Stimulated activated CD4-positive, alpha-beta T cell treated with anti-CD3 and anti-CD28 coated beads, Interleukin-4, amount 100 ng/mL, for 24 hours (primary cell): ENCODE results near the gene MYOCD.

ENCODE experiments used
- DNase-seq: peaks from one replicate; pipeline ENCODE4 v3.0.0-alpha.2; 2020

The MYOCD gene

GRCh38 chr17:12773153-12773552 lies 107.5 kb downstream of the MYOCD start:
- no peak for DNase-seq

DNA sequence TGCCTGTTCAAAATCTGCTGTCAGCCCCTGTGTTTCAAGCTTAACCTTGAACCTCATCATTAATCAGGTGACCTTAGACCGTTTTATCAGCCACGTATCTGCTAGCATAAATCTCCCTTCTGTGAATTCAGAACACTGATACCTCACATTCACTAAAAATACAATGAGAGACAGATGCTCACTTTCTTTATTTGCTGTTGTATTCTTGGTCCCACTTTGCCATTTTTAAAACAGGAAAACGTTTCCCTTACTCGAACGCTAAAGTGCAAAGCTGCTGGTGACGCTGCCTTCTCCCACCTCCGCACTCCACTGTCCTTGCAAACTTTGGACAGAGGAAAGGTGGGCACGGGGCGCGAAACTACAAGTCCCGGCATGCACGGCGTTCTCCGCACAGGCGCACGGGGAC lies 123.4 kb downstream of the MYOCD start:
- no peak for DNase-seq

DNA sequence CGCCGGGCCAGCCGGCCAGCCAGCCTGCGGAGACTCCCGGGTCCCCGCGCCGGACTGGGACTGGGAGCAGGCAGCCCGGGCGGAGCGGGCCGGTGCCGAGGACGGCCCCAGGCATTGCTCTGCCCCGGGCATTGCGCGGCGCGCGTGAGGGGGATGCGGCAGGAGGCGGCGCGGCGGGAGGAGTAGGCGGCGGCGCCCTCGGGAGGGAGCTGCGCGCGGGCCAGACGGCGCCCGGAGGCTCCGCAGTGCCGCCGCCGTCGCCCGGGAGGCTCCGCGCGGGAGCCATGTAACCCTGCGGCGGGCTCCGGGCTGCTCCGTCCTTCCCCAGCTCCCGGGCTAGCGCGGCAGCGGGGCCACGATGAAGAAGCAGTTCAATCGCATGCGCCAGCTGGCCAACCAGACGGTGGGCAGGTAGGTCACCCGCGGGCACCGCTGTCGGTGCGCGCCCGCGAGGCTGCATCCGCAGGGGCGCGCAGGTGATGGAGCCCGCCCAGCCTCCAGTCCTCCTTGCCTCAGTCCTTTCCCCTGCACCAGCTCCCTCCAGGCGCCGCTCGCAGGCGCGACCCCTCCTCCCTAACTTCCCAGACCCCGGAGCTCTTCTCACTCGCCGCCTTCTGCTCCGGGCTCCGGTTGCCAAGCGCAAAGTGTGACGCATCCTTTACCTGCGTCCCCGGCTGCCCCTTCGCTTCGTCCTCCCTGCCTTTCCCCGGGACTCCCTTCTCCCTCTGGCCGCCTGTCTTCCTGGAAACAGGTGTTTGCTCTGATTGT lies 124.0 kb downstream of the MYOCD start, which contains the start of gene ARHGAP44:
Gene ARHGAP44 (plus strand): TSS at position 18 of the 768 bp plus-strand sequence. CDS start 341 bp downstream, at position 359.
- DNase-seq = no peak

GRCh38 chr17:12790249-12791106 lies 124.8 kb downstream of the MYOCD start:
- DNase-seq = no peak

DNA sequence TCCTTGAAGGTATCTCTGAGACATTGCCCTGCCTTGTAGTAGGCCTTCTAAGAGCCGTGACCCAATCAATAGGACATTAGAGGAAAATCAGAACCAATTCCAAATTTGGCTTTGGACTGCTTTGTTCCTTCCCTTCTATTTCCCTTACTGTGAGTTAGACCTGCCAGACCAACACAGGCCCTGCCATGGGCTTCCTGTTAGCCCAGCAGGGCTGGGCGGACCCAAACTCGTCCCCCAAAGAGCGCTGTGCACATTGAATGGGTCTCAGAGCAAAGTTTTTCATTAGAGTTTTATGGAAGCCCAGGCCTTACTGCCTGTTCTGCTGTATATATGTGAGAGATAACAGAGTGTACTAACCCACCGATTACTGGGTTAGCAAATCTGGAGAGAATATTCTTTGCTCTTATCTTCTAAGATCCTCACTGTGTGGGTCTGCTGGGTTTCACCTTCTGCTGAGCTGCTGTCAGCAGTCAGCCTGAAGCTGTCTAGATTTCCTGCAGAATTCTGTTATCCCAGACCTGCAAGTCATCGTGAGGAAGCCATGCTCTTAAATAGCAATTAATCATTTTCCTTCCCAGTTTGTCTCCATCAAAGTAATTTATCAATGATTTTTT lies 129.3 kb downstream of the MYOCD start:
- DNase-seq = no peak

- DNase-seq = no peak
These were observed 135.2 kb downstream of the MYOCD start for GRCh38 chr17:12800855-12801365.

DNA sequence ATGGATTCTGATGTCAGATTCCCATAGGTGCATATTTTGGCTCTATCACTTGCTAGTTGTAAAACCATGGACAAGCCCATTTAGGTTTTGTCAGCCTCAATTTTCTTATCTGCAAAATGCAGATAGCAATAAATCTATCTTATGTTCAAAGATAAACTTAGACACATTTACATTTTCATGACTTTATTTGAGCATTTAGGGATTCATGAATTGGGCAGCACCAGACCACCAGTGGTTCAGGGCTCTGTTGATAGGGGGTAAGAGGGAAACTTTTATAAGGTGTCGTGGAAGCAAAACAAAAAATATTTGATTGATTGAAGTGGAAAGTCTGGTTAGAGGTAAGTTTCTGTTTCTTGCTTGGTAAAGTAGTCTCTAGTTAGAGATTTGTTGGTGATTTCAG lies 140.9 kb downstream of the MYOCD start:
- no peak for DNase-seq

GRCh38 chr17:12808723-12809122 lies 143.0 kb downstream of the MYOCD start:
- no peak for DNase-seq

DNA sequence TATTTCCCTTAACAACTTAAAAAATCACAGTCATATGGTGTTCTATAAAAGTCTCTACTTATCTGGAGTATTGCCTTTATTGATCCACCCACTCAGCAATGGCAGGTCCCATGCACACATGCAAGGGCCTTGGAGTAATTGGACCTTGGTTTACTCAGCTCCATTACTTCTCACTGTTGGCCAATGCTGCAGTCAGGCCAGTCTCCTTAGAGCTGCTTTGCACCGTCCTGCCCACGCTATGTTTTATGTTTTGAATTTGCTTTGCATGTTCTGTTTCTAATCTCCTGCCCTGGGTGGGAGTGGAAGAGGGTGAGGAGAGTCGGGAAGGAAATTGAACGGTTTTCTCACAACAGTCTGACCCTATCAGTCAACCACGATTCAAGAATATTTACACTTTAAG lies 147.2 kb downstream of the MYOCD start:
- no peak for DNase-seq

DNA sequence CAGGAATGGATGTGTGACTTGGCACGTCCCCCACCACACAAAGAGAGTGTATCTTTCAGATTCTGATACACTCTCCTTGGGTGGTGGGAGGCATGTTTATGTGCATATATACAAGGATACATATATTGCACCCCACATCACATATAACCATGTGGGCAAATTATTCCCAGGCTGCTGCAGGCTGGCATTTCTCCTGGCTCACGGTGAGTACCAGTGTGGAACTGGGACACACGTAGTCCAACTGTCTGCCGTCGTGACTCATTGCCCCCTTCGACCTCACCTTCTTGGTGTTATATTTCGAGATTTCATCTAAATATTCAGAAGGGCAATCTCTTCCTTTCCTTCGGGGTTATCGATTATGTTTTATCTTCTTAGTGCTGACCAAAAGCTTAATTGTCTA lies 148.0 kb downstream of the MYOCD start:
- no peak for DNase-seq

- no peak for DNase-seq
These were observed 149.0 kb downstream of the MYOCD start for GRCh38 chr17:12814718-12815117.

GRCh38 chr17:12815642-12816141 lies 150.0 kb downstream of the MYOCD start:
- no peak for DNase-seq
